TTC549 (cell line): ENCODE measurements around the gene TMEM250.
"Not testable (repeated sequence)": the region's sequence is repeated elsewhere in the genome, so short reads cannot be mapped to it uniquely, and the experiment has no call there.

ENCODE experiments used
- FAIRE-seq: peaks from 2 replicates; lab custom pipeline; 2012; peaks lifted over from hg19 to GRCh38; lab: Jason Lieb, UNC

The TMEM250 gene

GRCh38 chr9:136118320-136119060, at the start of gene TMEM250:
TMEM250 (minus strand) TSS chr9:136118875; CDS start chr9:136116900, 1,975 bp downstream.
- no peak for FAIRE-seq

DNA sequence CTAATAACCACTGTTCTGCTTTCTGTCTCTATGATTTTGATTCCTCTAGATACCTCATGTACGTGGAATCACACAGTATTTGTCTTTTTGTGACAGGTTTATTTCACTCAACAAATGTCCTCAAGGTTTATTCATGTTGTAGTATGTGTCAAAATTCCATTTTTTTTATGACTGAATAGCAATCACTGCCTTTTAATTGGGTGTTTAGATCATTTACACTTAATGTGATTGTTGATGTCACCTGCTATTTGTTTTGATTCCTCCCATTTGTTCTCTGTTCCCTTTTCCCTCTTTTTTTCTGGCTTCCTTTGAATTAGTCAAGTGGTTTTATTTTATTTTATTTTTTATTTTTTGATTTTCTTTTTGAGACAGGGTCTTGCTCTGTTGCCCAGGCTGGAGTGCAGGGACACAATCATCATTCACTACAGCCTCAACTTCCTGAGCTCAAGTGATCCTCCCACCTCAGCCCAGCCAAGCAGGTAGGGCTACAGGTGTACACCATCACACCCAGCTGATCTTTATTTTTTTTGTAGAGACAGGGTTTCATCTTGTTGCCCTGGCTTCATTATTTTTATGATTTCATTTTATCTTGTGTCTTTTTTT, 44.7 kb upstream of the TMEM250 start:
- FAIRE-seq = no peak

DNA sequence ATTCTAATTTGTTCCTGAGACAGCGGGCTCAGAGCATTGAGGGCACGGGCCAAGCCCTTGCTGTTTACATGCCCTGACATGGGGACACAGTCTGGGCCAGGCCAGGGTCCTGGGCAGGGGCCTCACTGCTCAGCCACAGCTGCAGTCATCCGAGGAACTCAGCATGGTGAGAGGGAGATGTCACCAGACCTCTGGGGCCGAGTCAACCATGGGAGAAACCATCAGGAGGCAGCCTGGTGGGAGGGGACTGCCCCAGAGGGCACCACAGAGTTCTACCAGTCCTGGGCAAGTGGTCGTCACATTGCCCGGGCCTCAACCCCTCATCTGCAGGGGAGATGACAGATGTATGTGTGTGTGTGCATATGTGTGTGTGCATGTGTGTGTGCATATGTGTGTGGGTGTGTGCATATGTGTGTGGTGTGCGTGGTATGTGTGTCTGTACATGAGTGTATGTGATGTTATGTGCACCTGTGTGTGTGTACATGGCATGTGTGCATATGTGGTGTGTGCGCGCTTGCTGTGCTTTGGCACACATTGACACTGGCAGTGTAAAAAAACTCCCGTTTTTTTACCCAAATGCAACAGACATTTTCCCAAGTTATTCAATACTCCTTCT, 42.4 kb upstream of the TMEM250 start:
- FAIRE-seq = no peak

DNA sequence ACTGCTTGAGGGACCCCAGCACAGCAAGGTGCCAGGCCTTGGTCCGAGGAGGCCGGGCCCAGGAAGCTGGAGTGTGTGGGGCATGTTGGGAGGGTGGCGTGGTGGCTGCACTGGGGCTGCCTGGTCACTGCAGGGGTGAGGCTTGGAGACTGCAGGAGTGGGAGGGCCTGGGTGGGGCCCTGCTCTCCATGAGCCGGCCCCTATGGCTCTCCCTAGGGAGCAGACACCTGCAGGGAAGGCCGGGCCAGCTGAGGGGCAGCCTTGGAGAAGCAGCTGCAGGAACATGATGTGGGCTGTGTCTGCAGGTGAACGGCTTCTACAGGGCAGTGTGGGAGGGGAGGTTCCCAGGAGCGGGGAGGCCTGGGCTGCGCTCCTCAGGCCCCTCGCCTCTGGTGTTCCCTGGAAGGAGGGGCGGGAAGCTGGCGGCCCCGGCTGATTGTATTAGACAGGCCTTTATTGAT, 41.7 kb upstream of the TMEM250 start:
- no peak for FAIRE-seq

DNA sequence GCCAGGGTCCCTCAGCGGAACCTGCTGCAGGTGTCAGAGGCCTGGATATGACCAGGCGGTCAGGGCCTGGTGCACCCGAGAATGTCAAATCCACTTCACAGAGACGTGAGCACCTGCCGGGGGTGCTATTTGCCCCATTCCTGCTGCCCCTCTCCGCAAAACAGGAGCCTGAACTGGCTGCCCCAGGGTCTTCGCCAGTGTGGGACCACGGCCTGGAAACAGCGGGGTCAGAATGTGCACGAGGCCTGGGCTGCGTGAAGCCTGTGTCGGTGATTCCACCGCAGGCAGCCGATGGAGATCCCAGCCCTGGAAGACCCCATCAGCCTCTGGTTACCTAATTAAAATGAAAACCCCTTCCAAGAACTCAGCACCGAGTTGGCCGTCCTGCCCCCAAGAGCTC, 41.2 kb upstream of the TMEM250 start:
- no peak for FAIRE-seq

GRCh38 chr9:136157477-136158265, 39.0 kb upstream of the TMEM250 start:
- no peak for FAIRE-seq

GRCh38 chr9:136156209-136157120, 37.8 kb upstream of the TMEM250 start:
- FAIRE-seq = no peak

DNA sequence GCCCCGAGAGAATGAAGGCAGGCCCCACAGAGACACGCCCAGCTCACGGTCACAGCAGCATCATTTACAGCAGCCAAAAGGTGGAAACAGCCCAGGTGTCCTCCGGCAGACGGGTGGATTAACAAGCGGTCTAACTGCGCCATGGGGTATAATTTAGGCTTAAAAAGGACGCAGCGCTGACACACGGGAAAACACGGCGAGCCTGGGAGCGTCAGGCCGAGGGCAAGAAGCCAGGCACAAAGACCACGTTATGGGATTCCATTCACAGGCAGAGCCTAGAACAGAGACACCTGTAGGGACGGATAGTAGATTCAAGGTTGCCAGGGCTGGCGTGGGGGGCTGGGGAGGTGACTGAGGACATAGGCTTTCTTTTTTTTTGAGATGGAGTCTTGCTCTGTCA, 36.9 kb upstream of the TMEM250 start:
- no peak for FAIRE-seq

DNA sequence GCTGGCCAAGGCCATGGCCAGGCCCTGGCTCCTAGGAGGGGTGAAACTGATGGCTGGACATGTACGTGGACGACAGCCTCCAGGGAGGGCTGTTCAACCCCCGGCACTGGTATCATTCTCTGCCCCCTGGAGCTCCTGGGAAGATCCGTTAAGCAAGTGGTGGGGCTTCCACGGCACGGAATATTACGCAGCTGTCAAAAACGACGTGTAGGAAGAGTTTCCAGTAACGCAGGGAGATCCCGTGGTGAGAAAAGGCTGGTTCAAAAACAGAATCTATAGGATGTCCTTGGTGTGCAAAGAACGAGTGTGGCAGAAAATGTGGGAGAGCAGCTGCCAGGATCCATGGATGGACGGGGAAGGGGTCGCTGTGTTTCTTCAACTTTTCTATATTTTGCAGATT, 36.3 kb upstream of the TMEM250 start:
- no peak for FAIRE-seq

- no peak for FAIRE-seq
Measured at GRCh38 chr9:136153381-136154065, 34.8 kb upstream of the TMEM250 start.

DNA sequence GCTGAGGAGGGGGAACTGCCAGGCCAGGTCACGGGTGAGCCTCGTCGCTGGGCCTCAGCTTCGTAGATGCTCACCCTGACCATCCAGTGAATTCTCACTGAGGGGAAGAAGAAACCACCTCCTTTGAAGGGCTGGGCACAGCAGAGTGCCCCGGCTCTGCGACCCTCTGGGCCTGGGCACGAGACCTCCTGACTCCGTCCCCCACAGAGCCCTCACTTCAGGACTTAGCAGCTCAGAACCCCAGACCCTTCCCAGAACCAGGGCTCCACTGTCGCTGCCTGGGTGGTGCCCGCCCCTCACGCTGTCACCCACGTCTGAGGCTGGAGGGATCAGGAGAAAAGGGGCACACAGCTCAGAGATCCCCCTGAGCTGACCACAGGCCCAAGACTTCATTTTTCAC, 34.3 kb upstream of the TMEM250 start:
- FAIRE-seq = no peak

DNA sequence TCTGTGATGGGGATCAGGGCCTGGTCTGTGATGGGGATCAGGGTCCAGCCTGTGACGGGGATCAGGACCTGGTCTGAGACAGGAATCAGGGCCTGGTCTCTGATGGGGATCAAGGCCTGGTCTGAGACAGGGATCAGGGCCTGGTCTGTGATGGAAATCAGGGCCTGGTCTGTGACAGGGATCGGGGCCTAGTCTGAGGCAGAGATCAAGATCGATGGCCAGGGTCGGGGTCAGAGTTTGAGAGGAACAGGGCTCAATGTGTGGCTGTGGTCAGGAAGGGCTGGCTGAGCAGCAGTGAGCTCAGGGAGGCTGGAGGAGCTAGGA, 33.8 kb upstream of the TMEM250 start:
- no peak for FAIRE-seq

DNA sequence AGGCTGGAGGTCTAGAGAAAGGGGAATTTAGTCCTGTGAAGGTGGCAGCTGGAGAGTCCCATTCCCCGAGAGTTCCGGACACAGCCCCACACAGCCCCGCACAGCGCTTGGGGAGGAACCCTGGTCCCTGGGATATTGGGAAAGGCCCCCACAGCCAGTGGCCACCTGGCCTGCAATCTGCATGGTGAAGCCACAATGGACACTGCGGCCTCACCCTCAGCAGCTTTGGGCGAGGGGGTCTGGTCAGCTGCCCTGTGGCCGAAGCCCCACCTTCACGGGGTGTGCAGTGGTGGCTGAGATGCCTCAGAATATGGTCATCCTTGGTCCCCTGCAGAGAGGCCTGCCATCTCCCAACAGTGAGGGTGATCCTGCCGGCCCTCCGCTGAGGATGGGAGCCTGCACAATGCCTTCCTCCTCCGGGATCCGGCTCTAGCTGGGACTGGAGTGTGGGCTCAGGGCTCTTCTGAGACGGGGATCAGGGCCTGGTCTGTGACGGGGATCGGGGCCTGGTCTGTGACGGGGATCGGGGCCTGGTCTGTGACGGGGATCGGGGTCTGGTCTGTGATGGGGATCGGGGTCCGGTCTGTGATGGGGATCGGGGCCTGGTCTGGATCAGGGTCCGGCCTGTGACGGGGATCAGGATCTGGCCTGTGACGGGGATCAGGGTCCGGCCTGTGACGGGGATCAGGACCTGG, 33.3 kb upstream of the TMEM250 start:
- FAIRE-seq = no peak

GRCh38 chr9:136151214-136151804, 32.6 kb upstream of the TMEM250 start:
- FAIRE-seq = no peak

GRCh38 chr9:136150664-136151213, 32.1 kb upstream of the TMEM250 start:
- not testable (repeated sequence) for FAIRE-seq

GRCh38 chr9:136149853-136150252, 31.2 kb upstream of the TMEM250 start:
- no peak for FAIRE-seq

DNA sequence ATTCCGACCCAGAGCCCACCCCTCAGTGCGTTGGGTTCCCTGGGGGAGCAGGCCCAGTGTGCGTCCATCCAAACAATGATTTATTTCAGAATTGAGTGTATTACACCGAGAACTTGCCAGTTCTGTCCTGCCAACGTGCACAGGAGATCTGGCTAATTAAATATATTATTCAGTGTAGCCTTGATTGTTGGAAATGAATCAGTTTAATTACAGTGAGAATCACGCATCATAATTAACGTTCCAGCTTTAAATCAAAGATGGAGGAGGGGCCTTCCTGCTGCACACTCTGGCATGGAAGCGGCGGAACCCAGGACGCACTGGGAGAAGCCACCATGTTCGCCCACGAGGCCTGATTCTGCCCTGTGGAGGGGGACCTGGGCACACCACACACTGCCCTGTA, 30.7 kb upstream of the TMEM250 start:
- FAIRE-seq = no peak

DNA sequence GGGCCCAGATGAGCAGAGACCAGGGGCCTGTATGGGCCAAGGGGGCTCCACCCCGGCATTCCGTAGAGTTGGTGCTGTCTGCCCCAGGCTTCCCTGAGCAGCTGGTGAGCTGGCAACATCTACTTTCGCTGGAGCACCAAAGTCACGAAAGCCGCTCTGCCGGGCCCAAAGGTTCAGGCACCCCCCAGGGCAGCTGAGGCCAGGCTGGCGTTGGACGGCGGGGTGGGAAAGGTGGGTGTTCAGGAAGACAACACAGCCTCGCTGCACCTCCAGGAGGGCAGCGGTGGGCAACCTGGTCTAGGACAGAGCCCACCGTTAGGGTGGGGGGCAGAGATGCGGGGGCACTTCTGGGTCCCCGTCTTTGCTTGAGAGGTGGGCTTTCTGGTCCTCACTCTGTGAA, 30.1 kb upstream of the TMEM250 start:
- FAIRE-seq = no peak

DNA sequence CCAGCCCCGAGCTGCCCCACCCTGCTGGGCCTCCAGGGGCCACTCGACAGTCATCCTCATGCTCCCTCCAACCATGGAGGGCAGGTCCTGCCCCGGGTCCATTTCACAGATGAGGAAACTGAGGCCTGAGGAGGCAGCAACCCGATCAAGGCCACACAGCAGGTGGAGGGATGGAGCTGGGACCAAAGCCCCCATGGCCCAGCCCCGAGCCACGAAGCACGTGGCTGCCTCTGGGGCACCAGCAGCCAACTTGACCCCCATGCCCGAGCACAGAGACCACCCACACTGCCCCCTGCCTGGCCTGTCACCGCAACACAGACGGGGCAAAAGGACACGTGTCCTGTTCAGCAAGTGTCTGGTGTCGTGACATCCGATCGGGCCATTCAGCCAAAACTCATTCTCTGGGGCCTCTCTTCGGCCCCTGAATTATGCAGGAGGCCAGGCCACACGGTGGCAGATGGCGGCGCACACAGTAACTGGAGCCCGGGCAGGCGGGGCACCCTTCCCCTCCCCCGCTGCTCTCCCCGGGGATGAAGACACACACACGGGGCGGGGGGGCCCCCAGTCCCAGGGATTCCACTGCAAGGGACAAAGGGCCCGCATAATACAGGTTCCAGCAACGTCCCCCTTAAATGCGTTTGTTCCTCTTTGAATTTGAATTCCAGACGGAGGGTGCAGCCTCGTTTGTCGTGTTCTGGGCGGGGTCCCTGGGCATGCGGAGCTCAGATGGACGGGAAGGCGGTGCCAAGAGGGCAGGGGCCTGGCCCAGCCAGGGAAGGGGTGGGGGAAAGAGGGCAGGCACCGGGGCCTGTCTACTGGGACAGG, 29.4 kb upstream of the TMEM250 start:
- no peak for FAIRE-seq
